SJCRH30 (cell line): ENCODE data around the gene MFSD12. TPM values are rescaled to one million over a fixed set of nuclear protein-coding genes. Genes with fewer than 3 reads are reported as not detected.
"Not testable (repeated sequence)": the region's sequence is repeated elsewhere in the genome, so short reads cannot be mapped to it uniquely, and the experiment has no call there.

Source experiments
- DNase-seq, 2 experiments: peaks; one replicate each; pipeline ENCODE4 v3.0.0-alpha.2; 2015 to 2020
- H3K27ac ChIP-seq: fragments of 250-450 bp; sonication (Bioruptor Pico); 2 replicates; pipeline ENCODE4 v1.5.1; 2020; ENCODE audit warnings: mild to moderate bottlenecking, moderate library complexity
- H3K27me3 ChIP-seq: fragments of 250-450 bp; sonication (Bioruptor Pico); 2 replicates; pipeline ENCODE4 v1.5.1; 2020; ENCODE audit warnings: mild to moderate bottlenecking, moderate library complexity
- H3K36me3 ChIP-seq: fragments of 250-450 bp; sonication (Bioruptor Pico); 2 replicates; pipeline ENCODE4 v1.5.1; 2020; ENCODE audit warnings: mild to moderate bottlenecking, moderate library complexity
- H3K4me1 ChIP-seq: fragments of 250-450 bp; sonication (Bioruptor Pico); 2 replicates; pipeline ENCODE4 v1.5.1; 2020; ENCODE audit warnings: mild to moderate bottlenecking, moderate library complexity
- H3K4me3 ChIP-seq: fragments of 250-450 bp; sonication (Bioruptor Pico); 2 replicates; pipeline ENCODE4 v1.5.1; 2020; ENCODE audit warnings: mild to moderate bottlenecking, moderate library complexity
- H3K9me3 ChIP-seq: fragments of 250-450 bp; sonication (Bioruptor Pico); replicated peaks from 2 replicates; pipeline ENCODE4 v1.5.1; 2020; ENCODE audit warnings: mild to moderate bottlenecking, moderate library complexity
- total RNA-seq: library from RNA; depleted of rRNA; stranded (reverse); fragments of >200 nt; shearing (Covaris generic); gene quantifications from 2 replicates; pipeline ENCODE4 v1.2.3, GENCODE V29; 2014

Gene MFSD12
- total RNA-seq, 1 experiment from 2014 or later: 57.1 TPM

GRCh38 chr19:3533033-3533432, 24.4 kb downstream of the MFSD12 start:
- peaks cover 25% of the 10 kb centered on the region; the same call in 1 of the 2 replicates for H3K36me3 ChIP-seq
- no peak for DNase-seq
- H3K27me3 ChIP-seq: no peaks in the 10 kb centered on the region
- H3K4me1 ChIP-seq: no peaks in the 10 kb centered on the region
- no peak overlapping the region for H3K4me3 ChIP-seq
- H3K27ac ChIP-seq: no peak overlapping the region
- no peaks in the 10 kb centered on the region for H3K9me3 ChIP-seq

GRCh38 chr19:3532154-3532786, 25.1 kb downstream of the MFSD12 start:
- Histone ChIP-seq H3K27me3 (no peaks in the 10 kb centered on the region), H3K4me3 (no peak overlapping the region), H3K9me3 (no peaks in the 10 kb centered on the region), H3K27ac (no peak overlapping the region), H3K4me1 (no peaks in the 10 kb centered on the region), H3K36me3 (peaks cover 28% of the 10 kb centered on the region)
- DNase-seq: no peak

GRCh38 chr19:3531716-3532115, 25.7 kb downstream of the MFSD12 start:
- Histone ChIP-seq H3K4me1 (no peaks in the 10 kb centered on the region), H3K27me3 (no peaks in the 10 kb centered on the region), H3K27ac (no peak overlapping the region), H3K4me3 (no peak overlapping the region), H3K9me3 (no peaks in the 10 kb centered on the region), H3K36me3 (peaks cover 33% of the 10 kb centered on the region)
- DNase-seq: no peak

GRCh38 chr19:3530389-3530788, 27.0 kb downstream of the MFSD12 start:
- H3K27me3 ChIP-seq: no peaks in the 10 kb centered on the region
- no peak overlapping the region for H3K4me3 ChIP-seq
- H3K4me1 ChIP-seq: no peaks in the 10 kb centered on the region
- H3K27ac ChIP-seq: no peak overlapping the region
- no peak for DNase-seq
- H3K9me3 ChIP-seq: no peaks in the 10 kb centered on the region
- peaks cover 35% of the 10 kb centered on the region for H3K36me3 ChIP-seq

GRCh38 chr19:3529299-3529698, 28.1 kb downstream of the MFSD12 start:
- H3K4me3 ChIP-seq, H3K4me1 ChIP-seq, H3K27me3 ChIP-seq, H3K9me3 ChIP-seq, DNase-seq, H3K27ac ChIP-seq: not testable (repeated sequence)
- peaks cover 33% of the 10 kb centered on the region for H3K36me3 ChIP-seq

GRCh38 chr19:3528539-3529211, 28.7 kb downstream of the MFSD12 start:
- peaks cover 33% of the 10 kb centered on the region for H3K36me3 ChIP-seq
- no peak for DNase-seq
- H3K27me3 ChIP-seq: no peaks in the 10 kb centered on the region
- no peak overlapping the region for H3K27ac ChIP-seq
- no peak overlapping the region for H3K4me3 ChIP-seq
- no peaks in the 10 kb centered on the region for H3K4me1 ChIP-seq
- H3K9me3 ChIP-seq: no peaks in the 10 kb centered on the region

- H3K4me1 ChIP-seq: no peaks in the 10 kb centered on the region
- no peak for DNase-seq
- peaks cover 30% of the 10 kb centered on the region for H3K36me3 ChIP-seq
- no peak overlapping the region for H3K27ac ChIP-seq
- H3K9me3 ChIP-seq: no peaks in the 10 kb centered on the region
- H3K4me3 ChIP-seq: no peak overlapping the region
- no peaks in the 10 kb centered on the region for H3K27me3 ChIP-seq
Observed at GRCh38 chr19:3528080-3528479, 29.3 kb downstream of the MFSD12 start.

- H3K27ac ChIP-seq: no peak overlapping the region
- H3K4me1 ChIP-seq: no peaks in the 10 kb centered on the region
- H3K36me3 ChIP-seq: peaks cover 27% of the 10 kb centered on the region
- no peaks in the 10 kb centered on the region for H3K27me3 ChIP-seq
- no peak overlapping the region for H3K4me3 ChIP-seq
- no peaks in the 10 kb centered on the region for H3K9me3 ChIP-seq
- no peak for DNase-seq
Observed at GRCh38 chr19:3527238-3527910, 30.0 kb downstream of the MFSD12 start.

GRCh38 chr19:3526507-3527237, 30.7 kb downstream of the MFSD12 start:
- Histone ChIP-seq H3K4me3 (no peak overlapping the region), H3K4me1 (no peaks in the 10 kb centered on the region), H3K27me3 (no peaks in the 10 kb centered on the region), H3K27ac (no peak overlapping the region), H3K36me3 (peaks cover 24% of the 10 kb centered on the region), H3K9me3 (no peaks in the 10 kb centered on the region)
- no peak for DNase-seq

GRCh38 chr19:3524904-3525451, 32.4 kb downstream of the MFSD12 start:
- H3K4me3 ChIP-seq: no peak overlapping the region
- no peak for DNase-seq
- no peaks in the 10 kb centered on the region for H3K4me1 ChIP-seq
- no peaks in the 10 kb centered on the region for H3K9me3 ChIP-seq
- H3K36me3 ChIP-seq: peaks cover 22% of the 10 kb centered on the region
- H3K27ac ChIP-seq: no peak overlapping the region
- no peaks in the 10 kb centered on the region for H3K27me3 ChIP-seq

GRCh38 chr19:3524078-3524842, 33.1 kb downstream of the MFSD12 start:
- H3K36me3 ChIP-seq: peaks cover 22% of the 10 kb centered on the region

GRCh38 chr19:3523361-3524077, 33.9 kb downstream of the MFSD12 start:
- Histone ChIP-seq H3K9me3 (no peaks in the 10 kb centered on the region), H3K36me3 (peaks cover 22% of the 10 kb centered on the region), H3K4me3 (no peak overlapping the region), H3K4me1 (no peaks in the 10 kb centered on the region), H3K27me3 (no peaks in the 10 kb centered on the region), H3K27ac (no peak overlapping the region)
- DNase-seq: no peak

More at GRCh38 chr19:3524078-3524842, 33.1 kb downstream of the MFSD12 start:
- Histone ChIP-seq H3K9me3 (no peaks in the 10 kb centered on the region), H3K4me3 (no peak overlapping the region), H3K27me3 (no peaks in the 10 kb centered on the region), H3K27ac (no peak overlapping the region), H3K4me1 (no peaks in the 10 kb centered on the region)
- no peak for DNase-seq

- H3K27me3 ChIP-seq: no peaks in the 10 kb centered on the region
- no peak overlapping the region for H3K27ac ChIP-seq
- no peaks in the 10 kb centered on the region for H3K9me3 ChIP-seq
- no peaks in the 10 kb centered on the region for H3K4me1 ChIP-seq
- H3K36me3 ChIP-seq: peaks cover 18% of the 10 kb centered on the region
- DNase-seq: no peak
- no peak overlapping the region for H3K4me3 ChIP-seq
Observed at GRCh38 chr19:3522421-3523360, 34.7 kb downstream of the MFSD12 start.
